ENCODE data around the gene CYP27B1.

DNA sequence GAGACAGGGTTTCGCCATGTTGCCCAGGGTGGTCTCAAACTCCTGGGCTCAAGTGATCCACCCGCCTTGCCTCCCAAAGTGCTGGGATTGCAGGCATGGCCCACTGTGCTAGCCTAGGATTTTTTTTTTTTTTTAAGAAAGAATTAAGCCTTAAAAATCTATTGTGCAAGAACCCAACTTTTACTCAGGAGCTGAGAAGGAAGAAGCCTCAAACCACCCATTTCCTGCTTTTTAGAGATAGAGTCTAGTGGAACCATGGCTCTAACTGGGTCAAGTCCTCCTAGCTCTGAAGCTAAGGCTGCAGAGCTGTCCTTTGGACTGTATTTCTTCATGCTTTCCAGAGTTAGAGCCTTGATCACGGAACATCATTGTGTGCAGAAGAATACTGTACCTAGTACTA lies 14.4 kb upstream of the CYP27B1 start:
- no peak for TF ChIP-seq POLR2A (IDR thresholded peaks at IDR 0.05; ENCODE audit: low read depth, low read length)
- TF ChIP-seq TAF1 (IDR thresholded peaks at IDR 0.05; ENCODE audit: borderline replicate concordance, low read depth, low read length), result no peak
